SH-SY5Y (cell line): ENCODE results near the gene F8.

Source experiments
- GATA2 ChIP-seq: IDR thresholded peaks from 2 replicates; pipeline ENCODE4 v1.6.1; 2011; ENCODE audit warnings: mild to moderate bottlenecking, low read depth, low read length
- GATA3 ChIP-seq: IDR thresholded peaks from 2 replicates; pipeline ENCODE4 v1.6.1; 2011; ENCODE audit warnings: low read depth, mild to moderate bottlenecking, low read length, moderate library complexity

DNA sequence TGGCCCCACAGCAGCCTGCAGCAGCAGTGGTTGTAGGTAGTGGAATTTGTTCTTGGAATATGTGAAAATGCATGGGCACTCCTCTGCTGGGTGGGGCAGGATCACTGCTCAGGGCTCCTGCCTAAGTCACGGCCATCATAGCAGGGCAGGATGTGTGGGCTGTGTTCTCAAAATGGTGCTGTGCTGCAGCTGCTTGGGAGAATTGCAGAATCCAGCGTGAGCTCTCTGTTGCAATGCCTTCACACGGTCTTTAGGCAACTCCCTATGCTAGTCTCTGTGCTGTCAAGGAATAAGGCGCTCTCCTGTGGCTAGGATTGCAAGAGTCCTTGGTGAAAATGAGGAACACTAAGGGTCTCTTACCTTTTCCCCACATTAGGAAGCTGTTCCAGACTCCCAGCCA is 42.9 kb downstream of the F8 start:
- no peak for TF ChIP-seq GATA2
- no peak for TF ChIP-seq GATA3
